ENCODE measurements around the gene XYLT1.
"Not testable (repeated sequence)": the region's sequence is repeated elsewhere in the genome, so short reads cannot be mapped to it uniquely, and the experiment has no call there.

XYLT1 gene

DNA sequence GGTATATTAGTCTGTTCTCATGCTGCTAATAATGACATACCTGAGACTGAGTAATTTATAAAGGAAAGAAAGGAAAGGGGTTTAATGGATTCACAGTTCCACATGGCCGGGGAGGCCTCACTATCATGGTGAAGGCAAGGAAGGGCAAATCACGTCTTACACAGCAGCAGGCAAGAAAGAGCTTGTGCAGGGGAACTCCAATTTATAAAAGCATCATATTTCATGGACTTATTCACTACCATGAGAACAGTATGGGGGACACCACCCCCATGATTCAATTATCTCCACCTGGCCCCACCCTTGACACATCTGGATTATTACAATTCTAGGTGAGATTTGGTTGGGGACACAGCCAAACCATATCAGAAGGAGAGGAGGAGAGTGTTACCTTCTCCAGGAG lies 17.7 kb upstream of the XYLT1 start:
- TF ChIP-seq, protein P1, sequence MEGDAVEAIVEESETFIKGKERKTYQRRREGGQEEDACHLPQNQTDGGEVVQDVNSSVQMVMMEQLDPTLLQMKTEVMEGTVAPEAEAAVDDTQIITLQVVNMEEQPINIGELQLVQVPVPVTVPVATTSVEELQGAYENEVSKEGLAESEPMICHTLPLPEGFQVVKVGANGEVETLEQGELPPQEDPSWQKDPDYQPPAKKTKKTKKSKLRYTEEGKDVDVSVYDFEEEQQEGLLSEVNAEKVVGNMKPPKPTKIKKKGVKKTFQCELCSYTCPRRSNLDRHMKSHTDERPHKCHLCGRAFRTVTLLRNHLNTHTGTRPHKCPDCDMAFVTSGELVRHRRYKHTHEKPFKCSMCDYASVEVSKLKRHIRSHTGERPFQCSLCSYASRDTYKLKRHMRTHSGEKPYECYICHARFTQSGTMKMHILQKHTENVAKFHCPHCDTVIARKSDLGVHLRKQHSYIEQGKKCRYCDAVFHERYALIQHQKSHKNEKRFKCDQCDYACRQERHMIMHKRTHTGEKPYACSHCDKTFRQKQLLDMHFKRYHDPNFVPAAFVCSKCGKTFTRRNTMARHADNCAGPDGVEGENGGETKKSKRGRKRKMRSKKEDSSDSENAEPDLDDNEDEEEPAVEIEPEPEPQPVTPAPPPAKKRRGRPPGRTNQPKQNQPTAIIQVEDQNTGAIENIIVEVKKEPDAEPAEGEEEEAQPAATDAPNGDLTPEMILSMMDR (IDR thresholded peaks at IDR 0.05; ENCODE audit: low read depth, low read length, missing control alignments), result no peak
- DNase-seq (ENCODE audit: extremely low read depth, low read depth), result no peak
- no peak overlapping the region for H3K4me3 ChIP-seq (replicated peaks; ENCODE audit: low read depth, low read length)

- no peak overlapping the region for H3K4me3 ChIP-seq (replicated peaks; ENCODE audit: low read depth, low read length)
- TF ChIP-seq, protein P1 (IDR thresholded peaks at IDR 0.05; ENCODE audit: low read depth, low read length, missing control alignments), result no peak
- no peak for DNase-seq (ENCODE audit: extremely low read depth, low read depth)
Observed at GRCh38 chr16:17483351-17483750, 12.6 kb upstream of the XYLT1 start.

DNA sequence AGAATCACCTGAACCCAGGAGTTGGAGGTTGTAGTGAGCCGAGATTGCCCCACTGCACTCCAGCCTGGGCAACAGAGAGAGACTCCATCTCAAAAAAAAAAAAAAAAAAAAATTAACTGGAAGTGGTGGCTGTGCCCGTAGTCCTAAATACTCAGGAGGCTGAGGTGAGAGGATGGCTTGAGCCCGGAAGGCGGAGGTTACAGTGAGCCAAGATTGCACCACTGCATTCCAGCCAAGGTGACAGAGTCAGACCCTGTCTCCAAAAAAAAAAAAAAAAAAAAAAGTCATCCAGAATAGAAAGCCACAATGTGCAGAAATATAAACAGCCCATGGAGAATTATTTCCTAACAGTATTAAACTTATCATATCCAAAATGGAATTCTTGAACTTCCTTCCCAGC lies 11.6 kb upstream of the XYLT1 start:
- H3K4me3 ChIP-seq (replicated peaks; ENCODE audit: low read depth, low read length); DNase-seq (ENCODE audit: extremely low read depth, low read depth): not testable (repeated sequence)

DNA sequence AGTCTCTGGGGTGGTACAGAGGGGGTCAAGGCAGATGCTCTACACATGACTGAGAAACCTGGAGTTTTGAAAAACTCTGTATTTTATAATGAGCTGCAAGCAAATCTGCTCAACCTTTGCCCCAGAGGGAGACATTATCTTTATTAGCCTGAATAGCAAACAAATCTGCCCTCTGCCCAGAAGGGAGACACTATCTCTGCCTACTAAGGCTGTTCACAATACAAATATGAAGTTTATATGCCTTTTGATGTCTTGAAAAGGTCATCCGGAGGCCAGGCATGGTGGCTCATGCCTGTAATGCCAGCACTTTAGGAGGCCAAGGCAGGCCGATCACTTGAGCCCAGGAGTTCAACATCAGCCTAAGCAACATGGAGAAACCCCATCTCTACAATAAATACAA lies 11.0 kb upstream of the XYLT1 start:
- TF ChIP-seq, protein P1 (IDR thresholded peaks at IDR 0.05; ENCODE audit: low read depth, low read length, missing control alignments), result no peak
- DNase-seq (ENCODE audit: extremely low read depth, low read depth), result no peak
- H3K4me3 ChIP-seq (replicated peaks; ENCODE audit: low read depth, low read length), result no peak overlapping the region

GRCh38 chr16:17477260-17477545 lies 6.4 kb upstream of the XYLT1 start:
- not testable (repeated sequence) for DNase-seq (ENCODE audit: extremely low read depth, low read depth); H3K4me3 ChIP-seq (replicated peaks; ENCODE audit: low read depth, low read length)

DNA sequence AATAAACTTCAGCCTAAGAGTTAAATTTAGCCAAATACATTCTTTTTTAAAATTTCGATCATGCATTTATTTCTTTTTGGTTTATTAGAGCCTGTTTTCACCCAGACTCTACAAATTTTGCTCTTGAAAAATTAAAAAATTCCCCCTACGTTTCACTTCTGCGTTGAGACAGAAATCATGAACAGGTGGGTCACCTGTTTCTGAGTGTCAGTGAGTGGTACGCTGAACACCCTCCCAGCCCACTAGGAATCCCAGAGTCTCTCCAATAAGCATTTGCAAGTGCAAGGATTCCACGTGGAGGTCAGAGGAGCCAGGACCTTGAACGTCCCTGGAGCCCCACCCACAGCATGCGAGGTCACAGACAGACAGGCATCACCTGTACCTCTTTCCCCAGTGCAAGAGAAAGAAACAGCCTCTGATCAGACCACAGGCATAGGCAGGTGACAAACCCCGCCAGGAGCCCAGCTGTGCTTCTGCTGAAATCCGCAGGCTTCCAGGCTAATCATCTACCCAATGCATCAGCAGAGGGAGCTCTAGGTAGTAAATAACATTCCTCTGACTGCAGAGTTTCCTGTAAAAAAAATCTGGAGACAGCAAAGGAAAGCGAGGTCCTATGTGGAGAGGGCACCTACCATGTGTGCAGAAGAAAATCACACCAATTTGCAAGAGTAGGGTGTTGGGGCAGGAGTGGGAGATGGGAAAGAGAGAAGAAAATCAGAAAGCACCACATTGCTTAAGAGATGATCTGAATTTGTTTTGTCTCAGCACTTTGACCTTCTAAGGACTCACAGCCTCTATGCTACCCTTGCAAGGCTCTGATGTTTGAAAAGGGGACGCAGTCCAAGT lies 5.9 kb upstream of the XYLT1 start:
- peak; percentile 47 for DNase-seq (ENCODE audit: extremely low read depth, low read depth)
- no peak overlapping the region for H3K4me3 ChIP-seq (replicated peaks; ENCODE audit: low read depth, low read length)
- TF ChIP-seq, protein P1 (IDR thresholded peaks at IDR 0.05; ENCODE audit: low read depth, low read length, missing control alignments), result peak; percentile 65

- H3K4me3 ChIP-seq (replicated peaks; ENCODE audit: low read depth, low read length), result no peak overlapping the region
- DNase-seq (ENCODE audit: extremely low read depth, low read depth), result no peak
- TF ChIP-seq, protein P1 (IDR thresholded peaks at IDR 0.05; ENCODE audit: low read depth, low read length, missing control alignments), result no peak
Observed at GRCh38 chr16:17475104-17475503, 4.3 kb upstream of the XYLT1 start.

- TF ChIP-seq, protein P1 (IDR thresholded peaks at IDR 0.05; ENCODE audit: low read depth, low read length, missing control alignments), result no peak
- H3K4me3 ChIP-seq (replicated peaks; ENCODE audit: low read depth, low read length), result no peak overlapping the region
- no peak for DNase-seq (ENCODE audit: extremely low read depth, low read depth)
Observed at GRCh38 chr16:17474572-17474971, 3.8 kb upstream of the XYLT1 start.
